ENCODE data around the gene ADRB2.

GRCh38 chr5:148806520-148806931 lies 19.9 kb upstream of the ADRB2 start:
- TF ChIP-seq CTCF (IDR thresholded peaks at IDR 0.05) (no peak), EP300 (IDR thresholded peaks at IDR 0.05) (no peak)

Measured in A549 (cell line).